Activated T-cell treated with anti-CD3 and anti-CD28 coated beads for 1 hour (primary cell): ENCODE measurements around the gene YPEL2.
"Not testable (repeated sequence)": the region's sequence is repeated elsewhere in the genome, so short reads cannot be mapped to it uniquely, and the experiment has no call there.

ENCODE experiments used
- DNase-seq: peaks from one replicate; pipeline ENCODE4 v3.0.0-alpha.2; 2020; ENCODE audit warnings: low read depth

YPEL2 gene

GRCh38 chr17:59406808-59407381 lies 75.4 kb downstream of the YPEL2 start:
- DNase-seq: no peak

GRCh38 chr17:59409336-59410048 lies 78.0 kb downstream of the YPEL2 start:
- DNase-seq: no peak

- no peak for DNase-seq
Observed at GRCh38 chr17:59410049-59410437, 78.6 kb downstream of the YPEL2 start.

GRCh38 chr17:59412431-59412830 lies 81.0 kb downstream of the YPEL2 start:
- not testable (repeated sequence) for DNase-seq

GRCh38 chr17:59413014-59413766 lies 81.7 kb downstream of the YPEL2 start:
- DNase-seq: no peak

GRCh38 chr17:59415397-59415796 lies 83.9 kb downstream of the YPEL2 start:
- DNase-seq: no peak

- no peak for DNase-seq
Observed at GRCh38 chr17:59416184-59416583, 84.7 kb downstream of the YPEL2 start.

GRCh38 chr17:59417452-59417851 lies 86.0 kb downstream of the YPEL2 start:
- DNase-seq: no peak

GRCh38 chr17:59418732-59419166 lies 87.3 kb downstream of the YPEL2 start:
- no peak for DNase-seq

- no peak for DNase-seq
Observed at GRCh38 chr17:59420901-59421300, 89.4 kb downstream of the YPEL2 start.

- DNase-seq: no peak
Observed at GRCh38 chr17:59421722-59422121, 90.3 kb downstream of the YPEL2 start.

- no peak for DNase-seq
Observed at GRCh38 chr17:59423137-59423724, 91.8 kb downstream of the YPEL2 start.

GRCh38 chr17:59423903-59424302 lies 92.4 kb downstream of the YPEL2 start:
- no peak for DNase-seq

- no peak for DNase-seq
Observed at GRCh38 chr17:59424331-59424730, 92.9 kb downstream of the YPEL2 start.

- DNase-seq: no peak
Observed at GRCh38 chr17:59425085-59425931, 93.9 kb downstream of the YPEL2 start.

GRCh38 chr17:59426031-59426430 lies 94.6 kb downstream of the YPEL2 start:
- no peak for DNase-seq

- no peak for DNase-seq
Observed at GRCh38 chr17:59427425-59427921, 96.0 kb downstream of the YPEL2 start.

- DNase-seq: no peak
Observed at GRCh38 chr17:59427996-59428395, 96.5 kb downstream of the YPEL2 start.

- no peak for DNase-seq
Observed at GRCh38 chr17:59428916-59429485, 97.5 kb downstream of the YPEL2 start.

GRCh38 chr17:59431601-59432000 lies 100.1 kb downstream of the YPEL2 start:
- no peak for DNase-seq

GRCh38 chr17:59432657-59433056 lies 101.2 kb downstream of the YPEL2 start:
- DNase-seq: no peak
